DMS 273 (cell line): ENCODE measurements around the gene PGR.
"Not testable (repeated sequence)": the region's sequence is repeated elsewhere in the genome, so short reads cannot be mapped to it uniquely, and the experiment has no call there.

Source experiments
- DNase-seq: peaks from one replicate; lab custom pipeline; 2025; ENCODE audit not compliant: unreplicated experiment; lab: John Stamatoyannopoulos, UW

Gene PGR

DNA sequence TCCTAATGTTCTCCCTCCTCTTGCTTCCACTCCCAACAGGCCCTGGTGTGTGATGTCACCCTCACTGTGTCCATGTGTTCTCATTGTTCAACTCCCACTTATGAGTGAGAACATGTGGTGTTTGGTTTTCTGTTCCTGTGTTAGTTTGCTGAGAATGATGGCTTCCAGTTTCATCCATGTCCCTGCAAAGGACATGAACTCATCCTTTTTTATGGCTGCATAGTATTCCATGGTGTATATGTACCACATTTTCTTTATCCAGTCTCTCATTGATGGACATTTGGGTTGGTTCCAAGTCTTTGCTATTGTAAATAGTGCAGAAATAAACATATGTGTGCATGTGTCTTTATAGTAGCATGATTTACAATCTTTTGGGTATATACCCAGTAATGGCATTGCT lies 115.9 kb downstream of the PGR start:
- DNase-seq = not testable (repeated sequence)

GRCh38 chr11:101011881-101012280 lies 117.7 kb downstream of the PGR start:
- DNase-seq = no peak

GRCh38 chr11:101010899-101011298 lies 118.7 kb downstream of the PGR start:
- no peak for DNase-seq

DNA sequence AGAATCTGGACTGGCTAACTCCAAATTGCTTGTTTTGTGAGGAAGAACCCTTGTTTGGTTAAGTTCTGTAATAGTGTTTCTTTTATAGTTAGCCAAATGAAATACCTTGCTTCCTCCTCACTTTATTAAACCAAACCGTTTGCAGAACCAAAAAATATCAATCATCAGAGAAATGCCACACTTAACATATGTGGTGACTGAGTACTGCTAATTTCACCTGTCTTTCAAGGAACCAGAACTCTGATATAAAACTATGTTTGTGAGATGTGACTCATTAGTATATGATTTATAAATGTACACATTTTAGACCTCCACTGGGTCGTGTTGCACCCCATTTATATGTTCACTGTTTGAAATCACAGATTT lies 119.9 kb downstream of the PGR start:
- DNase-seq = no peak

- DNase-seq = no peak
These were observed 120.5 kb downstream of the PGR start for GRCh38 chr11:101008961-101009689.

DNA sequence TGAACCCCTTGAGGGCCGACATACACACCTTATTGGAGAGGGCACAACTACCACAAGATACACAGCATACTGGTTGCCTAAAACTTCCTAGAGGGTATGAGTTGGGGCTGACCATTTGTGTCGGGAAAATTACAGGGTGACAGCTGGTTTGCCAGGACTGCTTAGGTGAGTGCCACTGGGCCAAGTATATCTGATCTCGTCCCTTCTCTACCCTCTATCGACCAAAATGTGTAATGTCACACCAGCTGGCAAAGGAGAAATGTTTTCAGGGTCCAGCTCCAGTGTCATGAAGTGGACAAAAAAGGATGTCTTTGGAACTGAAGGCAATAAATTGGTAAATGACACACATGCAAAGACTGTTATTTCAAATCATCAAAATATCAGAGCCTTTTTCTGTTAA lies 126.1 kb downstream of the PGR start:
- peak; percentile 53 for DNase-seq

DNA sequence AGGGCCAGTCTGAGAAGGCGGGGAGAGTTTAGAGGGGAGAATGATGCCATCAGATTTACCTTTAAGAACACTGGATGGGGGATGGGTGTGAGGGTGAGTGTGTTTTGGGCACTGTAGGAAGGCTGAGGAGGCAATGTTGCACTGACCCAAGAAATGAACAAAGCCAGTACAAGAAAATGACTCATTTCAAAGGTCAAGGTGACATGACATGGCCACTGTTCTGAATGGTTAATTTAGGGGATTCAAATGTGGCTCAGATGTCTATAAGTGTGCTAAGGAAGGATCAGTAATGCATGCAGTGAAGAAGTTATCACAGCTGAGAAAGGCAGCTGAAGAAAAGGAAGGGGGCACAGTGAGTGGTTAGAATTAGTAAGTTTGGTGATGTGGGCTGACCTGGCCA lies 129.9 kb downstream of the PGR start:
- DNase-seq = no peak

- no peak for DNase-seq
These were observed 134.6 kb downstream of the PGR start for GRCh38 chr11:100994966-100995365.

DNA sequence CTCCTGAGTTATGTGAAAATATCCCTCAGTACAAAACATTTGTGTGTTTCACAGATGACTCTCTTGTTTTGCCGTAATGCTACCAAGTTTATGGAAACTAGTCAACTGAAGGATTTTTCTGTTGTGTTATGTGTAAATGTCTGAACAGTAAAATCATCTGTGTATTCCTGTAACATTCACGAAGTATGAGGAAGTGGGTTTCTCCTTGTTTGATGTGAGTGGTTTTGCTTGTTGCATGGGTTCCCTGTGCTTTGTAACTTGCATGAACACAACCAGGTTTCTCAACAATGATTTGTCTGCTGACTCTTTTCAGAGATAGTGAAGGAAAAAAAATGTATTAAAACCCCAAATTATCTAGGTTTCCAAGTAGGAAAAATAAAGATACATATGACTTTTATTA lies 138.1 kb downstream of the PGR start:
- DNase-seq = no peak

GRCh38 chr11:100990931-100991330 lies 138.7 kb downstream of the PGR start:
- DNase-seq = no peak

DNA sequence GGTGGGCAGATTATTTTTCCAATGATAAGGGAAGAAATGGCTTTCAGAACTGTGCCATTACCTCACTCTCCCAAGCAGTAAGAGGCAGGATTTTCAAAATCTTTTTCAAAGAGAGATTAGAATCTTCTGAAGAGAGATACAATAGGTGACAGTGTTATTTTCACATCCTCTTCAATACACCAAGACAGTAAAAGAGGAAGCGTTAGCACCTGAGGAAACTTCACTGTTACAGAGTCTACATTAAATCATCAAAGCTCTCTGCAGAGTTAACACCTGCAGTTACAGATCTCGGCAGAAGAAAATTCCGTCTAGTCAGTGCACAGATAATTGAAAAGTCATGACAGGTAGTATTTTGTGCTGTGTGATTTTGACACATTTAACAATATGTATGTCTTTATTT lies 144.9 kb downstream of the PGR start:
- no peak for DNase-seq

GRCh38 chr11:100981196-100981824 lies 148.3 kb downstream of the PGR start:
- no peak for DNase-seq

DNA sequence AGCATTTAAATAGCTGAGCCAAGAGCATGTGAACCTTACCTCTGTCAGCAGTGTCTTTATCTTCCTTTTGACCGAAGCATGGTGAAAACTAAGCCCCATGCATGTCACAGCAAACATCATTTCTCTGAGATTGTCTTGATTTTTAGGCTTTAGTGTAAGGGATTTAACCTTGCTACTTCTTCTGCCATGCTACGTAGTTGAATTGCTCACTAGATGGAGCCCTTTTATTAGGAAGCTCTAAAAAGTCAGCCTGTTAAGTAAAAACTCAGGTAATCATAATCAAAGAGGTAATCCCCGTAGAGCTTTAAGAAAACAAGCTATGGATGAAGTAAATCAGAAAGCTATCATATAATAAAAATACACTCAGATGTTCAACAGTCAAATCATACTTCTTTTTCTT lies 149.5 kb downstream of the PGR start:
- DNase-seq = peak; percentile 4
